Panc1 (cell line): ENCODE data around the gene INPP5A. TPM values are rescaled to one million over a fixed set of nuclear protein-coding genes. Genes with fewer than 3 reads are reported as not detected.

Experiments
- ATAC-seq: fragments of 200-7000 bp; cut with Tn5 transposase; 2 replicates; pipeline ENCODE4 v1.9.1; 2020; ENCODE audit warnings: mild to moderate bottlenecking, moderate library complexity
- BruUV-seq: library from RNA; stranded (reverse); fragments of 400-500 nt; replicated peaks from 2 replicates; lab custom pipeline; 2021; lab: Mats Ljungman, UMichigan
- CTCF ChIA-PET: fragments of 300-600 bp; sonication (Branson Sonifier 250); formaldehyde crosslinking; loops from one replicate; lab custom pipeline; 2022; ENCODE audit warnings: antibody characterized with exemption; lab: Charles Lee
- POLR2A ChIA-PET: fragments of 300-600 bp; sonication (Branson Sonifier 250); formaldehyde crosslinking; loops from one replicate; lab custom pipeline; 2022; ENCODE audit warnings: antibody characterized with exemption; lab: Charles Lee
- DNase-seq: peaks from one replicate; pipeline ENCODE4 v3.0.0-alpha.2; 2010; ENCODE audit warnings: low read depth, low spot score
- H3K27ac ChIP-seq: 2 replicates; pipeline ENCODE4 v1.5.1; 2011; ENCODE audit warnings: mild to moderate bottlenecking, low read length, inconsistent platforms
- H3K27me3 ChIP-seq: fragments of 200-500 bp; sonication (Bioruptor generic); 2 replicates; pipeline ENCODE4 v1.6.0; 2014; ENCODE audit warnings: low read length, inconsistent platforms; ENCODE audit not compliant: control insufficient read depth, insufficient read depth
- H3K36me3 ChIP-seq: fragments of 200-500 bp; sonication (Bioruptor generic); 2 replicates; pipeline ENCODE4 v1.5.1; 2014; ENCODE audit warnings: inconsistent platforms, mild to moderate bottlenecking, low read length, moderate library complexity; ENCODE audit not compliant: control insufficient read depth, insufficient read depth
- H3K4me1 ChIP-seq: 2 replicates; pipeline ENCODE4 v1.5.1; 2011; ENCODE audit warnings: inconsistent platforms, mild to moderate bottlenecking, low read length, moderate library complexity; ENCODE audit not compliant: control insufficient read depth, insufficient read depth
- H3K4me3 ChIP-seq, 2 experiments: 2 replicates each; pipeline ENCODE4 v1.5.1; 2011 to 2012; ENCODE audit warnings: low read depth in 2 of 2, low read length in 2 of 2, mild to moderate bottlenecking in 2 of 2, inconsistent platforms in 1 of 2, moderate library complexity in 1 of 2
- H3K9me3 ChIP-seq: fragments of 200-500 bp; sonication (Bioruptor generic); 2 replicates; pipeline ENCODE4 v1.5.1; 2014; ENCODE audit warnings: low read depth, mild to moderate bottlenecking, inconsistent platforms, low read length, moderate library complexity; ENCODE audit not compliant: control insufficient read depth, insufficient read depth
- POLR2AphosphoS5 ChIP-seq: IDR thresholded peaks from 2 replicates; pipeline ENCODE4 v1.6.1; 2012; ENCODE audit warnings: mild to moderate bottlenecking, low read depth, low read length, moderate library complexity
- SIN3A ChIP-seq: IDR thresholded peaks from 2 replicates; pipeline ENCODE4 v1.6.1; 2012; ENCODE audit warnings: low read depth, mild to moderate bottlenecking, low read length, moderate library complexity, borderline replicate concordance; ENCODE audit not compliant: insufficient read depth
- TCF7L2 ChIP-seq: IDR thresholded peaks from 2 replicates; pipeline ENCODE4 v1.6.1; 2011; ENCODE audit warnings: mild to moderate bottlenecking, low read depth, low read length, inconsistent platforms
- in situ Hi-C: cut with HindIII; loops from 2 replicates; pipeline ENCODE4 v1.10.0; 2016; ENCODE audit warnings: low sequenced_read_pairs, low pct_unique_long_range_greater_than_20kb
- intact Hi-C: fragments of 100-400 bp; cut with micrococcal nuclease; formaldehyde crosslinking; loops from one replicate; pipeline ENCODE4 v1.10.0; 2022; ENCODE audit not compliant: unreplicated experiment
- total RNA-seq: library from RNA; stranded (reverse); gene quantifications from one replicate; pipeline ENCODE4 v1.2.1, GENCODE V29; 2021; ENCODE audit not compliant: unreplicated experiment
- TF ChIP-seq, protein P1 (sequence below), 2 experiments: IDR thresholded peaks; 2 replicates each; pipeline ENCODE4 v1.6.1; 2011 to 2012; ENCODE audit warnings: low read depth in 2 of 2, control low read depth in 1 of 2, low read length in 1 of 2, mild to moderate bottlenecking in 1 of 2, moderate library complexity in 1 of 2; ENCODE audit not compliant: insufficient read depth in 1 of 2
- TF ChIP-seq, protein P2 (sequence below): fragments of 450-650 bp; IDR thresholded peaks from 2 replicates; pipeline ENCODE4 v1.5.1; 2017; ENCODE audit warnings: mild to moderate bottlenecking

Gene INPP5A
- total RNA-seq, 1 experiment from 2014 or later = 60.0 TPM

DNA sequence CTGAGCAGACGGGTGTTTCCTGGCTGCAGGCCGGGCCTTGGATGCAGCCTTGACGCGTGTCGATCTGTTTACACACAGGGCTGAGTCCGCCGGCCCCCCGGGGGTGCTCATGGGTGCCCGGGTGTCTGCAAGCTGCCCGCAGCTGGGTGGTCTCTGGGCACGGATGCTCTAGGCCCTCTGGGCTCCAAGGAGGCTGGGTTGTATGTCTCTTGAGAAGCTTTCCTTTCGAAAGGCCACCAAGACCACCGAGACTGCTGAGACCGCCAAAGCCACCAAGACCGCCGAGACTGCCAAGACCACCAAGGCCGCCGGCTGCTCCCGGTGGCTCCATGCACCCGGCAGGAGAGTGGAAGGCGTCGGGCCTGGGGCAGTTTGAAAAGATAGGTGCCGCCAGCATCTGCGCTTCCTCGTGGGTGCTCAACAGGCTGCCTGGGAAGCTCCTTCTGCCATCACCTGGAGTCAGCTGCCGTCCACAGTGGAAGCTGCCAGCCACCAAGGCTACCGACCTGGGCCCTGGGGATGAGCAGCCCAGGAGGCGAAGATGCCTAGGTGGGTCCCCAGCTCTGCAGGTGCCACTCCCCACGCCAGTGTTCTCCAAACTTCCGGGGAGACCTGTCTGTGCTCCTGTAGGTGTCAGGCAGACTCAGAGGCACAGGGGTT, 121.1 kb downstream of the INPP5A start:
- intact Hi-C loops = no loop called here
- in situ Hi-C loops = no loop called here
- ChIA-PET POLR2A (no interaction called here), CTCF (no interaction called here)
- BruUV-seq = no TSS peak
- DNase-seq (no peak), ATAC-seq (no peak)
- H3K4me1 ChIP-seq = peaks cover 10% of the 10 kb centered on the region
- H3K4me3 ChIP-seq = no peak overlapping the region
- no peaks in the 10 kb centered on the region for H3K36me3 ChIP-seq
- TF ChIP-seq, protein P1, sequence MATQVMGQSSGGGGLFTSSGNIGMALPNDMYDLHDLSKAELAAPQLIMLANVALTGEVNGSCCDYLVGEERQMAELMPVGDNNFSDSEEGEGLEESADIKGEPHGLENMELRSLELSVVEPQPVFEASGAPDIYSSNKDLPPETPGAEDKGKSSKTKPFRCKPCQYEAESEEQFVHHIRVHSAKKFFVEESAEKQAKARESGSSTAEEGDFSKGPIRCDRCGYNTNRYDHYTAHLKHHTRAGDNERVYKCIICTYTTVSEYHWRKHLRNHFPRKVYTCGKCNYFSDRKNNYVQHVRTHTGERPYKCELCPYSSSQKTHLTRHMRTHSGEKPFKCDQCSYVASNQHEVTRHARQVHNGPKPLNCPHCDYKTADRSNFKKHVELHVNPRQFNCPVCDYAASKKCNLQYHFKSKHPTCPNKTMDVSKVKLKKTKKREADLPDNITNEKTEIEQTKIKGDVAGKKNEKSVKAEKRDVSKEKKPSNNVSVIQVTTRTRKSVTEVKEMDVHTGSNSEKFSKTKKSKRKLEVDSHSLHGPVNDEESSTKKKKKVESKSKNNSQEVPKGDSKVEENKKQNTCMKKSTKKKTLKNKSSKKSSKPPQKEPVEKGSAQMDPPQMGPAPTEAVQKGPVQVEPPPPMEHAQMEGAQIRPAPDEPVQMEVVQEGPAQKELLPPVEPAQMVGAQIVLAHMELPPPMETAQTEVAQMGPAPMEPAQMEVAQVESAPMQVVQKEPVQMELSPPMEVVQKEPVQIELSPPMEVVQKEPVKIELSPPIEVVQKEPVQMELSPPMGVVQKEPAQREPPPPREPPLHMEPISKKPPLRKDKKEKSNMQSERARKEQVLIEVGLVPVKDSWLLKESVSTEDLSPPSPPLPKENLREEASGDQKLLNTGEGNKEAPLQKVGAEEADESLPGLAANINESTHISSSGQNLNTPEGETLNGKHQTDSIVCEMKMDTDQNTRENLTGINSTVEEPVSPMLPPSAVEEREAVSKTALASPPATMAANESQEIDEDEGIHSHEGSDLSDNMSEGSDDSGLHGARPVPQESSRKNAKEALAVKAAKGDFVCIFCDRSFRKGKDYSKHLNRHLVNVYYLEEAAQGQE (IDR thresholded peaks at IDR 0.05; ENCODE audit: insufficient read depth in 1 of 2, low read depth in 2 of 2, low read length in 1 of 2) = no peak
- TF ChIP-seq SIN3A (no peak), POLR2AphosphoS5 (no peak), TCF7L2 (no peak)
- TF ChIP-seq, protein P2, sequence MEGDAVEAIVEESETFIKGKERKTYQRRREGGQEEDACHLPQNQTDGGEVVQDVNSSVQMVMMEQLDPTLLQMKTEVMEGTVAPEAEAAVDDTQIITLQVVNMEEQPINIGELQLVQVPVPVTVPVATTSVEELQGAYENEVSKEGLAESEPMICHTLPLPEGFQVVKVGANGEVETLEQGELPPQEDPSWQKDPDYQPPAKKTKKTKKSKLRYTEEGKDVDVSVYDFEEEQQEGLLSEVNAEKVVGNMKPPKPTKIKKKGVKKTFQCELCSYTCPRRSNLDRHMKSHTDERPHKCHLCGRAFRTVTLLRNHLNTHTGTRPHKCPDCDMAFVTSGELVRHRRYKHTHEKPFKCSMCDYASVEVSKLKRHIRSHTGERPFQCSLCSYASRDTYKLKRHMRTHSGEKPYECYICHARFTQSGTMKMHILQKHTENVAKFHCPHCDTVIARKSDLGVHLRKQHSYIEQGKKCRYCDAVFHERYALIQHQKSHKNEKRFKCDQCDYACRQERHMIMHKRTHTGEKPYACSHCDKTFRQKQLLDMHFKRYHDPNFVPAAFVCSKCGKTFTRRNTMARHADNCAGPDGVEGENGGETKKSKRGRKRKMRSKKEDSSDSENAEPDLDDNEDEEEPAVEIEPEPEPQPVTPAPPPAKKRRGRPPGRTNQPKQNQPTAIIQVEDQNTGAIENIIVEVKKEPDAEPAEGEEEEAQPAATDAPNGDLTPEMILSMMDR = no peak
- H3K9me3 ChIP-seq = no peaks in the 10 kb centered on the region
- H3K27ac ChIP-seq = no peak overlapping the region
- no peaks in the 10 kb centered on the region for H3K27me3 ChIP-seq

DNA sequence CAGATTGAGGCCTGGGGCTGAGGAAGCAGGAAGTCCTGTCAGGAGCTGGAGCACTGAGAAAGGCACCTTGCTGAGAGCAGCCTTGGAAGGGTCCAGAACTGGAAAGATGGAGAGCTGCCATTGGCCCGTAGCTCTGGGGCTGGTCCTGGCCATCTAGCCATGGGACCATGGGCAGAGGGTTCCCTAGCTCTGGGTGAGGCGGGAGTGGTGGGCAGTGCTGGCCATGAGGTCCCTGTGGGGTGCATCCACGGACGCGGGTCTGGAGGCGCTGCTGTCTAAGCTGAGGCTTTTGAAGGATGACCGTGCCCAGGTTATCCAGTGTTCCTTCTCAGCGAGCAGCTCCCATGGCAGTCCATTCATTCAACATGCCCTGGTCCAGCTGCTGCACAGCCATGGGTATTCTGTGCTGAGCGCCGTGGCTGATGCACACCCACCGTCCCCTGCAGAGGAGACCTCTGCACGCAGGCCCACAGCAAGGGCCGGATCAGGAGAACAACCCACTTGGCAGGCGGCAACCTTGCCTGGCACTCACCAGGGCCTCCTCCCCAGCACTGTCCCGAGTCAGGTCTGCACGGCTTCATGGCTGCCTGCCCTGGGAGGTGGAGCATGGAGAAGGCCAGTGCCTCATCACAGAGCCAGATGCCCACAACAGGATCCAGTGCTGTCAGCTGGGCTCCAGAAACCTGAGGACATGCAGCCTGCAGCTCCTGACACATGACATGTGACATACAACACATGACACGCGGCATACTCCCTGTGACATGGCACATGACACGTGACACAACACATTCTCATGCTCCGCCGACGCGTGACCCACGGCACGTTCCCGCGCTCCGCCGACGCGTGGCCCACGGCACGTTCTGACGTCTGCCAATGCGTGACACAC, 121.9 kb downstream of the INPP5A start:
- intact Hi-C loops = loop anchor here (5.0 kb wide), 1 partner anchor 128 kb away; the partner anchor contains the start of gene NKX6-2
- ChIA-PET CTCF (no interaction called here), POLR2A (no interaction called here)
- in situ Hi-C loops = no loop called here
- ATAC-seq (no peak), DNase-seq (no peak)
- Histone ChIP-seq H3K27ac (no peak overlapping the region), H3K36me3 (no peaks in the 10 kb centered on the region), H3K27me3 (no peaks in the 10 kb centered on the region), H3K9me3 (no peaks in the 10 kb centered on the region), H3K4me3 (no peak overlapping the region), H3K4me1 (peaks cover 18% of the 10 kb centered on the region)
- TF ChIP-seq, protein P1 (IDR thresholded peaks at IDR 0.05; ENCODE audit: insufficient read depth in 1 of 2, low read depth in 2 of 2, low read length in 1 of 2) = no peak
- no TSS peak for BruUV-seq
